Activated CD4-positive, alpha-beta T cell treated with anti-CD3 and anti-CD28 coated beads for 1 hour (primary cell): ENCODE data around the gene CSF3.

ENCODE experiments used
- DNase-seq: peaks from one replicate; pipeline ENCODE4 v3.0.0-alpha.2; 2020

CSF3 gene

DNA sequence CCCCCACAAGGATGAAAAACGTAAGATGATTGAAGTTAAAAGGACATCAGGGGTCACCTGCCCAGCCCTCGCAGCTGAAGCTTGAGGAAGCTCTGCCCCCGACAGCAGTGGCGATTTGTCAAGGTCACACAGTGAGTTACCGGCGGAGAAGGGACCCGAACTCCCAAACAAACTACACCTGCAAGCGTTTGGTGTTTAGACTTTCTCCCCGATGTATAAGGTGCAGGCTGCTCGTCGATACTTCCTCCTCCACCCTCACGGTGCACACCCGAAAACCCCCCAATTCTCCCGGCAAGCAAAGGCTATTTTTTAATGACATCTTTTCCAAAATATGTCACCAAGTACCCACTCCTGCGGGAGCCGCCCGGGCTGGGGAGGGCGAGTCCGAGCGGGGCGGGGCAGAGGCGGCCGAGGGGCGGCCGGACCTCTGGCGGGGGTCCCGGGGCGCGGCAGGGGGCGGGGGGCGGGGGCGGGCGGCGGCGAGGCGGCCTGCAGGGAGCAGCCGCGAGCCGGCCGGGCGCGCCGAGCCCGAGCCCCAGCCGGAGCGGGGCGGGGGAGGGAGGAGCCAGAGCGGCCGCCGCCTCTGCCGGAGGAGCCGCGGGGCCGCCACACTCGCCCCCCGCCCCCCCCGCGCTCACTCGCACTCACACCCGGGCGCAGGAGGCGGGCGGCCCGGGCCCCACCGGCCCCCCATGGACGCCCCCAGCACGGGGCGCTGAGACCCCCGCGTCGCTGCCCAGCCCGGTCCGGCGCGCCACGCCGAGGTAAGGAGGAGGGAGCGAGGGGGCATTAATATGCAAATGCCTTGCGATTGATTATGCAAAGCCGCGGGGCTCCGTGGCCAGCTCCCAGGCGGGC is 47.3 kb downstream of the CSF3 start, which contains the start of gene THRA:
THRA (plus strand) TSS at position 637 of the 858 bp plus-strand sequence. CDS start 11,524 bp downstream, outside the sequence.
- peak; percentile 60 for DNase-seq

DNA sequence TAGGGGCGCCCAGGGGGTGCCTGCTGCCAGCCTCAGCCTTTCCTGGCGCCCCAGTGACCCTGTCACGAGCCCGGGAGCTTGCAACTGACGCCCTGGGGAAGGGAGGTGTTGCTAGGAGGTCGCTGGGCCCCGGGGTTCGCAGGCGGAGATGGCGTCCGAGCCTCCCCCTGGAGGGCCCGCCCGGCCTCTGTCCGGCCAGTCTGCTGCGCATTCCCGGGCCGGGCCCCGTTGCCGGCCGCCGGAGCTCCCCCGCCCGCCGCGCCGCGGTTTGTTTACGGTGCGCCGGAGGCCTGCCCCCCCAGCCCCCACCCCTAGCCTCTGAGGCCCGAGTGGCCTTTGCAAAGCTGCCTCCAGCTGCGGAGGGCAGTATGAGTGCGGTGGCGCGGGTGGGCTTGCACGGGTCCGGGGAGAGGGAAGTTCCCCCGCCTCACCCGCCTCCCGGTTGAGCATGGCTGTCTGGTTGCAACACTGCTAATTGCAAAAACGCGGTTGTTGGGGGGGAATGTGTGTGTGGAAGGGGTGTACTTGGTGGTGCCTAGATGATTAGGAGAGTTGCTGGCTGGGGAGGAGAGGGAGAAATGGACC is 48.0 kb downstream of the CSF3 start:
- DNase-seq = no peak

DNA sequence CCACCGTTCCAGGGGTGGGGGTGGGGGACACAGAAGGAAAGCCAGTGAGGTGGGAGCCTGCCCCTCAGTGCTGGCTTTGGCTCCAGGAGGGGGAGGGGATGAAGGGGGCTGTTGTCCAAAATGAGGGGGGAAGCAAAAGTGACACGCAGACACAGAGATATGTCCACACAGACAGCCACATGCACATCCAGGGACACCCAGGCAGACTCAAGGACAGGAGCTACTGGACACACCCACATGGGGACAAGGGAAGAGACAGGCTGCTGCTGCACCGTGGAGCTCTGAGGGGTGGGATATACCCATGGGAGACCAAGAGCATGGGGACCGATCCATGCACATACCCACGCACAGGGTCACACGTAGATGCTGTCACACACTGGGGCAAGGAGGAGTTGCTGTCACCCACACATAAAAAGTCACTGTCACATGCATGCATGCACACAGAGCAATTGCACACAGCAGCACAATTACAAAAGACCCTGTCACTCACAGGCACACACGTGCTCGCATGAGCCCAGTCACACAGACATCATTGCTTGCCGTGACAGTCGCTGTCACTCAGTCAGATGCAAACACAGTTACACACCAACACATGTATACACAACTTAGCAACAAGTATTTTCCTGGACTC is 48.8 kb downstream of the CSF3 start:
- DNase-seq = no peak

DNA sequence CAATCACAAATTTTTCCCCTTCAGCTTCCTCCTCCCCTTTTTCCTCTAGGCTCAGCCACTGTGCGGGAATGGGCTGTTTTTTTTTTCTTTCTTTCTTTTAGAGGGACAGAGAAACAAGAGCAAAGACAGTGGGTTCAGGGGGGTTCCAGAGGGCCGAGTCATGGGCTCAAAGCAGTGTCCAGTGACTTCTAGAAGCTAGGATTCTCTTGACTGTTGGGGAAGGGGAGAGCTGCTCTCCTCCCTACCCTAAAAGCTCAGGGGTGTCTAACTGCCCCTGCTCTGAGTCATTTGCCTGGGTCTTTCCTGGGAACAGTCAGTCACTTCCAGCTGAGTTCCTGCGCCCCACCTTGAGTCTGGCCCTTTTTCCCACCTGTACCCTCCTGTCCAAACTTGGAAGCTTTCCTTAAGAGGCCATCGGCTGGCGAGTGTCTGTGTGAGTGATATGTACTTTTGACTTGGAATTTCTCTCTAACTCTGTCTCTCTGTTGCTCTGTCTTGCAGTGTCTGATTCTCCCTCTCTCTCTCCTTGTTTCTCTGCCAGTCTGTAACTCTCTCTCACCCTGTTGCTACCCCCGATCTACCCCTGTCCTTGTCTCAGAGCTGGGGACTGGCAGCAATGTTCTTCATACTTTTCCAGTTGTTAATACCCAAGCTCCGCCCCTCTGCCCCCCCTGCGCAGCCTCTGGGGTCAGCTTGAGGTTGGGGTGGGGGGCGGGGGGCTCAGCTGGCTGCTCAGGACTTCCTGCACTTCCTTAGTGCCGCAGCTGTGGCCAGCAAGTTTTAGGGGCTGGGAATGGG is 49.9 kb downstream of the CSF3 start:
- DNase-seq = no peak

DNA sequence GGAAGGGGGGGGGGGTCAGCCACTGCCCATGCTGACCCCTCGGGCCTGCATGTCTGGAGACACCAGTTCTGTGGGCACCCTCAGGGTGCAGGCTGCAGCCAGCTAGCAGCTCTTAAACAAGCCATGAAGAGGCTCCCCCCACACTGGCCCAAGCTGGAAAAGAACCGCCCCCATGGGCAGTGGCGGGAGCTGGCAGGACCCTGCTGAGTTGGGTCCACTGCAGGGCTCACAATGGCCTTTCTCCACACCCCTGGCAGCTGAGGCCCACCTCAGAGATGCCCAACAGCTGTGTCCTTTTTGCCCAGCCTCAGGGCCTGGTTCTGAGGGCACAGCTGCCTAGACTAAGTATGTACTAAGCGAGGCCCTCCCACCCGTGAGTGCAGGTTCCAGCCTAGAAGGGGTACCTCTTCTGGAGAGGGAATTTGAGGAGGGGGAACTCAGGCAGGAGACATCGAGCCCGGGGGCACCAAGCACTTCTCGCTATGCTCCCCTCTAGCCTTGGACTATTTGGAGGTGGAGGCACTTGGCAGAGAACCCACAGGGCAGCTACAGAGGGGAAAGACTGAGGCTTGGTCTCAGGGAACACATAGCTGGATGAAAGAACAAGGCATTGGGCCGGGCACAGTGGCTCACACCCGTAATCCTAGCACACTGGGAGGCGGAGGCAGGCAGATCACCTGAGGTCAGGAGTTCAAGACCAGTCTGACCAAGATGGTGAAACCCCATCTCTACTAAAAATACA is 50.7 kb downstream of the CSF3 start:
- no peak for DNase-seq
